ENCODE results near the gene KRT79.
"Not testable (repeated sequence)": the region's sequence is repeated elsewhere in the genome, so short reads cannot be mapped to it uniquely, and the experiment has no call there.

KRT79 gene

DNA sequence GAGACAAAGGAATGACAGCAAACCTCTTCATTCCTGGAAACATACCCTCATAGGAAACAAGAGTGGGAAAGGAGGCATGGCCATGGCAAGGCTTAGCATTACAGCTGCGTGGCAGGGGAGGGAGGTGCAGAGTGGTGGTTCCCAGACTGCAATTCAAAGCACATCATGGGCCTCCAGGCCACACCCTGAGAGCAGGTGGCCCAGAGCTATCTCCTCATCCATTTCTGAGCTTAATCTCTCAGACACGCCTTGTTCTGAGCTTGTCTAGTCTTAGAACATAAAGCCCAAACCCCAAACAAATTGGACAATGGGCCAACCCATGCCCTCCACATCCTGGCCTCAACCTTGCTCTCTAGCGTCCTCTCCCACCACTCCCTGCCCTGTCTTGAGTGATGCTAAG, 32.3 kb downstream of the KRT79 start:
- no peak for FAIRE-seq

GRCh38 chr12:52800259-52800917, 33.7 kb downstream of the KRT79 start:
- no peak for FAIRE-seq

DNA sequence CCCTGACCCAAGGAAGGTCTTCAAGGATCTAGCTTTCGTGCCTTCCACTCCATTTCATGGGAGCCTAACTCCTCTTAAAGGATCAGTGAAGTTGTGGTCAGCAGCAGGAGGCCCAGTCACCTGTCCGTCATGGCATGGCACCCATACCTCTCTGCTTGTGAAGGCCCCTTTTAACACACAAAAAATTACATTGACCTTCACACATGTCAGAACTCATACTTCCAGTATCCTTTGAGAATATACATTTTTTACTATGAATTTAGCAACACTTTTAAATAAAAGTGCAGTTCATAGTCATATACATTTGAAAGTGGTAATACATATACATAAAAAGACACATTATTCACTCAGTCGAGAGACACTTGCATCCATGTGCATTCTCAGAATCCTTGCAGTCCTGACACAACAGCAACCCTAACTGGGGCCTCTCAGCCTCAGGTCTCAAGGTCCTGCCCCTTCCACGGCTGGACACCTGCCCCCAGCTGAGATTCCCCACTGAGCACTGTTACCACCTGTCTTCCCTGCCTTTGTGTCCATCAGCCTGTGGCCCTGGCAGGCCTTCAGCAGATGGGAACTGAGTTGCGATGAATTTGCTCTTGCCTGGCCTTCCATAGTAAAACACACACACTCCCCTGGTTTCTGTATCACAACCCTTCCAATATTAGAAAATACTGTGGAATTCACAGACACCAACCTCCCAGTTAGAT, 34.5 kb downstream of the KRT79 start:
- no peak for FAIRE-seq

GRCh38 chr12:52798671-52799504, 35.2 kb downstream of the KRT79 start:
- FAIRE-seq: no peak

DNA sequence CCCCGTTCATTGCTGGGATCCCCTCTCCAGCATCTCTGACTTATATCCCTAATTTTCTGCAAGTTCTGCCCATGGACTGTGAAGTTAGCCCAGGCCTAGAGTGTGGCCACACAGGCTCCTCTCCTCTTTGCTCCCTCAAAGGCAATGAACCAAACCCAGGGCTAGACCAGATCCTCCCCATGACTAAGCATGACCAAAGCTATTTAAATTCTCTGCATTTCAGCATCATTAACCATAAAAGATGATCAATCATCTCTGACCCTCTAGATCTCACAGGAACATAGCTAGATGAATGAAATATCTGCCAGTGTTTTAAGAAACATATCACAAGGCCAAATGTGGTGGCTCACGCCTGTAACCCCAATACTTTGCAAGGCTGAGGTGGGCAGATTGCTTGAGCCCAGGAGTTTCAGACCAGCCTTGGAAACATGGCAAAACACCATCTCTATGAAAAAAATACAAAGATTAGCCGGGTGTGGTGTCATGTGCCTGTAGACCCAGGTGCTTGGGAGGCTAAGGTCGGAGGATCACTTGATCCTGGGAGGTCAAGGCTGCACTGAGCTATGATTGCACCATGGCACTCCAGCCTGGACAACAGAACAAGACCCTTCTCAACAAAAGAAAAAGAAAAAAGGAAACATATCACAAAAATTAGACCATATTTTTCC, 36.0 kb downstream of the KRT79 start:
- FAIRE-seq: no peak

- no peak for FAIRE-seq
Measured at GRCh38 chr12:52797529-52797894, 36.6 kb downstream of the KRT79 start.

DNA sequence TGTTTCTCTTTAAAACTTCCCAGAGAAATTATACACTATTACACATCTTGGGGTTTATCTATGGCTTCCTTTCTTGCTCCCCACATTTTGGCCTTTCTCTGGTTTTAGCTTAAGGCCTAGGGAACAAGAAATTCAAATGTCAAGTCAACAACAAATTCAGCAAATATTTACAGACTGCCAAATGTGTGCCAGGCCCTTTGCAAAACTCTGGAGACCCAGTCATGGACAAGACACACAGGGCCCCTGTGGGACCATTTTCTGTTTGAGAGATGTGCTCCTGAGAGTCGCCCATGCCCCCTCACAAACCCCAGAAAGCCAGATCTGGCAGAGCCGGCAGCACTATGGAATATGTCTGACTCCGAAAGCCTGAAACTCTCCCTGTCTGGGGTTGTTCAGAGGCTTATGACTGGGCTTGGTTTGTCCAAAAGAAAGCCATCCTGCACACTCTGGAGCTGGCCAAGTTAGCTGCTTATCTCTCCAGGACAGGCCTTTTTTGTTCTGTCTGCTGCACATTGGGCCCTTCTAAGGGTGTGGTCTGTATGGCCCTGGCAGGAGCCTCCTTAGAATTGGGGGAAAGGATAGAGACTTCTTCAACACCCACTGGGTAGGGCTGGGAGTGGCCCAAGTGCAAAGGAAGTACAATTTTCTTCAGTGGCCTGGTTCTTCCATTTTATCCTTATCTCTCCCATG, 37.1 kb downstream of the KRT79 start:
- FAIRE-seq: no peak

DNA sequence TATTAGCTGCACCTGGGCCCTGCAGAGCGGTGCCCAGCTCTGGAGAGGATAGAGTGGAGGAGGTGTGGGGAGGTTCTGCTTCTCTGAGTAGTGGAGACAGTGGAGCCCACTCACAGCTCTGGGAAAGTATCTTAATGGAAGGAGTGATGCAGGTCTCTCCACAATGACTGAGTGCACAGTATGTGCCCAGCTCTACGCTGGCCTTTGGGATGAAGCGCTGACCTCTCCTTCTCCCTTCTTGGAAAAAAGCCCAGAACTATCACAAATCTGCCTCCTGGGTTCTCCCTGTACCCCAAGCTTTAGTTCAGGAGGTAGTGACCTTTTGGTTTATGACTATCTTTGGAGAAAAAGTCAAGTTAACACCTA, 37.7 kb downstream of the KRT79 start:
- no peak for FAIRE-seq

GRCh38 chr12:52795694-52796428, 38.2 kb downstream of the KRT79 start, which contains the start of gene KRT3:
Gene KRT3 (minus strand): TSS chr12:52796117. CDS start chr12:52796042, 75 bp downstream.
- FAIRE-seq: no peak

DNA sequence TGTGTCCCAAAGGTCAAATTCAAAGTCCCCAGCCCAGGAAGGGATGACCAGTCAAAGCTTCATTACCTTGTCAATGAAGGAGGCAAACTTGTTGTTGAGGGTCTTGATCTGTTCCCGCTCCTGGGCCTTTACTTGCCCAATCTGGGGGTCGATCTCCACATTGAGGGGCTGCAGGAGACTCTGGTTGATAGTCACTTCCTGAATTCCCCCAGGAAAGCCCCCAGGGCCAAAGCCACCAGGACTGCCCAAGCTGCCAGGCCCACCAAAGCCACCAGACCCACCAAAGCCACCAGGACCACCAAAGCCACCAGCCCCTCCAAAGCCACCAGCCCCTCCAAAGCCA, 38.8 kb downstream of the KRT79 start:
- not testable (repeated sequence) for FAIRE-seq

GRCh38 chr12:52794479-52795331, 39.4 kb downstream of the KRT79 start:
- FAIRE-seq: no peak

- FAIRE-seq: no peak
Measured at GRCh38 chr12:52792185-52793029, 41.7 kb downstream of the KRT79 start.

DNA sequence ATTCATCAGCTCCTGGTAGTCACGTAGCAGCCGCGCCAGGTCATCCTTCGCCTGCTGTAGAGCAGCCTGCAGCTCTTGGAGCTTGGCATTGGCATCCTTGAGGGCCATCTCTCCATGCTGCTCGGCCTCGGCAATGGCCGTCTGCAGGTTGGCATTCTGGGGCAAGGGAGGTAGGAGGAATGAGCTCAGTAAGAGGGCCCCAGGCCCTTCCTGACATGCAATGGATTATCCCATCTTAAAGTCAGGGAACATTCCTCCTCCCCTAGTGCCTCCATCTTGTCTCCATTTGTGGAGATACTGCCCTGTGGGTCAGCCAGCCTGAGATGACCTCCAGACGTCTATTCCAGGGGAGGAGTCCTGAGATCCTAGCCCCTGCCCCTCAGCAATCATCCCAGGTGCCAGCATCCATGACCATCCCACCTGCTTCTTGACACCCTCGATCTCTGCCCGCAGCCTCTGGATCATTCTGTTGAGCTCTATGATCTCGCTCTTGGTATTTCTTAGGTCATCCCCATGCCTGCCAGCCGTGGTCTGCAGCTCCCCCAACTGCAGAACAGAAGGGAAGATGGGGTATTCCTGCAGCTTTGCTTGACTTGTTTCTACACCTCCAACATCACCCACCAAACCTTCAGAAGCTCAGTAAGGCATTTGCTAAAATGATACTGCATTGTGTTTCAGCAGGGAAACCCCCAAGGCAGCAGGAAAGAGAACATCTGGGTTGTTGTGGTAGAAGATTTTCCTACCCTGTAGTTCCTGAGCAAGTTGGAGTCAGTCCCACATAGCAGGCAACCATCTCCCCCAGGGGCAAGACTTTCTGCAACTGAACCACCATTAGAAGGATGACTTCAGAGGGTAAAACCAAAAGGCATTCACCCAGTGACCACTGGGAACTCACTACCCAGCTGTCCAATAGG, 42.6 kb downstream of the KRT79 start:
- no peak for FAIRE-seq

- FAIRE-seq: no peak
Measured at GRCh38 chr12:52790427-52791270, 43.5 kb downstream of the KRT79 start.

- FAIRE-seq: no peak
Measured at GRCh38 chr12:52789637-52790426, 44.3 kb downstream of the KRT79 start.

GRCh38 chr12:52788876-52789636, 45.1 kb downstream of the KRT79 start:
- FAIRE-seq: no peak
